Upper lobe of right lung (tissue), 1 donor: ENCODE results near the gene OGFOD2. TPM values are rescaled to one million over a fixed set of nuclear protein-coding genes. Genes with fewer than 3 reads are reported as not detected.

ENCODE experiments used
- ATAC-seq: fragments of 200-7000 bp; cut with Tn5 transposase; one replicate; pipeline ENCODE4 v1.9.1; 2020; ENCODE audit warnings: mild to moderate bottlenecking, moderate library complexity
- DNase-seq: peaks from one replicate; pipeline ENCODE4 v3.0.0-alpha.2; 2020
- H3K27ac ChIP-seq: fragments of 200-600 bp; one replicate; pipeline ENCODE4 v1.8.0; 2022
- H3K27me3 ChIP-seq: fragments of 200-600 bp; one replicate; pipeline ENCODE4 v1.8.0; 2022; ENCODE audit warnings: mild to moderate bottlenecking
- H3K36me3 ChIP-seq: fragments of 200-600 bp; one replicate; pipeline ENCODE4 v1.8.0; 2022
- H3K4me1 ChIP-seq: fragments of 200-600 bp; one replicate; pipeline ENCODE4 v1.8.0; 2022
- H3K4me3 ChIP-seq: fragments of 200-600 bp; one replicate; pipeline ENCODE4 v1.8.0; 2022; ENCODE audit warnings: mild to moderate bottlenecking
- H3K9me3 ChIP-seq: fragments of 200-600 bp; one replicate; pipeline ENCODE4 v1.8.0; 2022
- intact Hi-C: fragments of 100-400 bp; cut with DNase I; formaldehyde crosslinking; loops from one replicate; pipeline ENCODE4 v1.11.0; 2022
- total RNA-seq: library from RNA; stranded (reverse); fragmentation: NEBNext Ultra II Directional; extraction: Animal tissue kit (Norgen Biotek cat#: 25700); gene quantifications from one replicate; pipeline ENCODE4 v1.2.1, GENCODE V29; 2021
- TF ChIP-seq, protein P1 (sequence below): fragments of 200-600 bp; IDR thresholded peaks from one replicate; pipeline ENCODE4 v1.8.0; 2022; ENCODE audit warnings: antibody characterized with exemption
- donor health status: DM: no; HTN: yes; CAD: no; lungs with severe emphysema.

Gene OGFOD2
- total RNA-seq, 1 donor from 2014 or later, result 13.7 TPM

DNA sequence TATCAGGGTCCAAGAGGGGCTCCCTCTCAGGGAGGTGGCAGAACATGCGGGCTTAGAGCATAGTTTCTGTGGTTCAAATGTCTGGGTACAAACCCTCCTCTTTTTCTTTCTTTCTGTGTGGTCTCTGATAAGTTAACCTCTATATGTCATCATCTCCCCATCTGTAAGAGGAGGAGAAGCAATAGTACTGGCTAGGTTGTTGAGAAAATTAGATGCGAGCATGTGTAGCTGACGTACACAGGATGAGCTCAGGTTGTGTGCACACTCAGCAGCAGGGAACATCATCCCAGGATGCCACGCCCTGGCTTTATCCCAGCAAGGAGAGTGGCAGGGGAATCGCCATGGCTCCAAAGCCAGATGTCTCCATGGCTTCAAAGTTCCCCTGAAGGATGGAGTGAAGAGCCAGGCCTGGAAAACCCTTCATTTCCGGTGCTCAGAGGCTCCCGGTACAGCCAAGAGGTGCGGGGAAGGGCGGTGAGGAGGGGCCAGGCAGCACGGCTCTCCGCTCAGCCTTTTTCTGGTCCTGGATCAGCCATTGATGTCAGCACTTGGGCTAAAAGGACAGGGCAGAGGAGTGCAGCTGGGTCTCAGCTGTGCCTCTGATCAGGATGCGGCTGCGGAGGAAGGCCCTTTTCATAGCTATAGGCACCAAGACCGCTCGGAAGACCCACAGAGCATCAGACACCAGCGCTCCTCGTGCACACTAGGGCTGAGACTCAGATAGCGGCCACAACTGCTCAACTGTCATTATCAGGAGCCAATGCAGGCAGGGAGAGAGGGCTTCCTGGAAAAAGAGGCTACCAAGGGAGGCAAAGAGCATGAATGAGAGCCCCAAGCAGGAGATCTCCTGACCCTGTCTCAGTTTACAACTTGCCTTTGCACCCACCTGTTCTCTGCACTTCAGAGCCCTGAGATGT, 46.9 kb downstream of the OGFOD2 start:
- DNase-seq (no peak), ATAC-seq (no peak)
- Histone ChIP-seq H3K27ac (no peak overlapping the region), H3K4me1 (no peaks in the 10 kb centered on the region), H3K4me3 (no peak overlapping the region), H3K27me3 (no peaks in the 10 kb centered on the region), H3K36me3 (no peaks in the 10 kb centered on the region), H3K9me3 (no peaks in the 10 kb centered on the region)
- TF ChIP-seq, protein P1, sequence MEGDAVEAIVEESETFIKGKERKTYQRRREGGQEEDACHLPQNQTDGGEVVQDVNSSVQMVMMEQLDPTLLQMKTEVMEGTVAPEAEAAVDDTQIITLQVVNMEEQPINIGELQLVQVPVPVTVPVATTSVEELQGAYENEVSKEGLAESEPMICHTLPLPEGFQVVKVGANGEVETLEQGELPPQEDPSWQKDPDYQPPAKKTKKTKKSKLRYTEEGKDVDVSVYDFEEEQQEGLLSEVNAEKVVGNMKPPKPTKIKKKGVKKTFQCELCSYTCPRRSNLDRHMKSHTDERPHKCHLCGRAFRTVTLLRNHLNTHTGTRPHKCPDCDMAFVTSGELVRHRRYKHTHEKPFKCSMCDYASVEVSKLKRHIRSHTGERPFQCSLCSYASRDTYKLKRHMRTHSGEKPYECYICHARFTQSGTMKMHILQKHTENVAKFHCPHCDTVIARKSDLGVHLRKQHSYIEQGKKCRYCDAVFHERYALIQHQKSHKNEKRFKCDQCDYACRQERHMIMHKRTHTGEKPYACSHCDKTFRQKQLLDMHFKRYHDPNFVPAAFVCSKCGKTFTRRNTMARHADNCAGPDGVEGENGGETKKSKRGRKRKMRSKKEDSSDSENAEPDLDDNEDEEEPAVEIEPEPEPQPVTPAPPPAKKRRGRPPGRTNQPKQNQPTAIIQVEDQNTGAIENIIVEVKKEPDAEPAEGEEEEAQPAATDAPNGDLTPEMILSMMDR, result no peak
- intact Hi-C loops, result no loop called here

DNA sequence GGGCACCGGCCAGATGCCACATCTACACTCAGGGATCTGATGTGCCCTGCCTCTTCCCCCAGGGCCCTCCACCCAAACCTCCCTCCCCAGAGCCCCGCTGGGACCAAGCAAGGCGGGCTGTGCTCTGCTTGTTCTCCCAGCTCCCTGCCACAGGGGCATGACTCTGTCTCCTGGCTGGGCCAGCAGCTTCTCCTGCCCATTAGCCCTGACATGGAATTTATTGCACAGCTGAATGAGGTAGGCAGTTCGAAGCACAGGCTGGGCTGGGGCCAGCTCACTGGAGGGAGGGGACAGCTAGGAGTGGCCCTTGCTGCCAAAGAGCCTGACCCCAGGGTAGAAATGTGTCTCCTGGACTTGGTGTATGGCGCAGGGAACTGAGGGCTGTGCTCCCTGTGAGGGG, 47.8 kb downstream of the OGFOD2 start:
- intact Hi-C loops, result no loop called here
- Histone ChIP-seq H3K4me1 (no peaks in the 10 kb centered on the region), H3K9me3 (no peaks in the 10 kb centered on the region), H3K36me3 (no peaks in the 10 kb centered on the region), H3K4me3 (no peak overlapping the region), H3K27me3 (no peaks in the 10 kb centered on the region), H3K27ac (no peak overlapping the region)
- TF ChIP-seq, protein P1, result no peak
- peak; percentile 48 for DNase-seq
- ATAC-seq, result no peak

DNA sequence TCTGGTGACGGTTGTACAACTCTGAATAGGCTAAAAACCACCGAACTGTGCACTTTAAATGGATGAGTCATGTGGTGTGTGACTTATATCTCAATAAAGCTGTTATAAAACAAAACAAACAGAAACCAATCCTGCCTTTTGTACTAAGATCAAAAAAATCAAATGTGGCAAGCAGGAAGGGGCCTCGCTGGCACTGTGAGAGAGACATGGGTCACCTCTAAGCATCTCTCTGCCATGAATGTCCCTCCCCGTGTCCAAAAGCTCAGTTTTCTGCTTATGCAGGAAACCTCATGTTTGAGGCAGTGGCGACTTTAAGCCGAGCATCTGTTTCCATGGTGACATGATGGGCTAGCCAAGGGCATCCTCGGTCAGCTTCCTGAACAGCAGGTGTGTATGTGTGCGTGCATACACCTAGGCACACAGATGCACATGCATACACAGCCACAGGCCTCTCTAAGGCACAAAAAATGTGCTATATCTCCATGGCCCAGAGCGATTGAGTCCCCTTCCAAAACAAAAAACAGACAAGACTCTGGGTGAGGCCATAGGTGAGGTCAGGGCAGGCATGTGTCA, 49.9 kb downstream of the OGFOD2 start:
- ATAC-seq (no peak), DNase-seq (peak; percentile 15)
- intact Hi-C loops, result no loop called here
- Histone ChIP-seq H3K4me3 (no peak overlapping the region), H3K27ac (no peak overlapping the region), H3K4me1 (no peaks in the 10 kb centered on the region), H3K36me3 (no peaks in the 10 kb centered on the region), H3K27me3 (no peaks in the 10 kb centered on the region), H3K9me3 (no peaks in the 10 kb centered on the region)
- TF ChIP-seq, protein P1, result no peak

DNA sequence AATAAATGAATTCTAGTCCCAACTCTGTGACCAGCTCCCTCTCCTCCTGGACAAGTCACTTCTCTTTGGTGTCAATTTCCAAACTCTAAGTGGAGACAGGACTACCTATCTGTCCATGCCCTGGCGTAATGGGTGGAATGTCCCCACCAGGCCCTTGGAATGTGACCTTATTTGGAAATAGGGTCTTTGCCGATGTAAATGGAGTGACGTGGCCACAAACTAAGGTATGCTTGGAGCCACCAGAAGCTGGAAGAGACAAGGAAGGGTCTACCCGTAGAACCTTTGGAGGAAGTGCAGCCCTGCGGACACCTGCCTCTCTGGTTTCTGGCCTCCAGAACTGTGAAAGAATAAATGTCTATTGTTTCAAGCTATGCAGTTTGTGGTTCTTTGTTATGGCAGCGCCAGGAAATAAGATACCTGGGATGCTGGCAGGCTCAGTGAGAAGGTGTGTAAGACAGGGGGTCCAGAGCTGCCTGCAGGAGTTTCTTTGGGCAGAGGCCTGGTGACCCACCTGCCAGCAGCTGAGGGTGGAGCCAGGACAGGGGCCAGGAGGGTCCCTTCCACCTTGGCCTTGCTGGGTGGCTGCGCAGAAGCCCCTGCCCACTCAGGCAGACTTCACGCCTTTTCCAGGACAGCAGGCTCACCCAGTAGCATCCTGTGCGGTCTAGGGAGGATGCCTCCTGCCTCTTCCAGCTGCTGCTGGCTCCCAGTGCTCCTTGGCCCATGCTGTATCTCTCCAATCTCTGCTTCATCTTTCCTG, 51.2 kb downstream of the OGFOD2 start:
- no peak overlapping the region for H3K27ac ChIP-seq
- no peak overlapping the region for H3K4me3 ChIP-seq
- H3K4me1 ChIP-seq, result no peaks in the 10 kb centered on the region
- TF ChIP-seq, protein P1, result no peak
- H3K9me3 ChIP-seq, result no peaks in the 10 kb centered on the region
- intact Hi-C loops, result no loop called here
- peak; percentile 53 for DNase-seq
- no peaks in the 10 kb centered on the region for H3K27me3 ChIP-seq
- ATAC-seq, result no peak
- H3K36me3 ChIP-seq, result no peaks in the 10 kb centered on the region

DNA sequence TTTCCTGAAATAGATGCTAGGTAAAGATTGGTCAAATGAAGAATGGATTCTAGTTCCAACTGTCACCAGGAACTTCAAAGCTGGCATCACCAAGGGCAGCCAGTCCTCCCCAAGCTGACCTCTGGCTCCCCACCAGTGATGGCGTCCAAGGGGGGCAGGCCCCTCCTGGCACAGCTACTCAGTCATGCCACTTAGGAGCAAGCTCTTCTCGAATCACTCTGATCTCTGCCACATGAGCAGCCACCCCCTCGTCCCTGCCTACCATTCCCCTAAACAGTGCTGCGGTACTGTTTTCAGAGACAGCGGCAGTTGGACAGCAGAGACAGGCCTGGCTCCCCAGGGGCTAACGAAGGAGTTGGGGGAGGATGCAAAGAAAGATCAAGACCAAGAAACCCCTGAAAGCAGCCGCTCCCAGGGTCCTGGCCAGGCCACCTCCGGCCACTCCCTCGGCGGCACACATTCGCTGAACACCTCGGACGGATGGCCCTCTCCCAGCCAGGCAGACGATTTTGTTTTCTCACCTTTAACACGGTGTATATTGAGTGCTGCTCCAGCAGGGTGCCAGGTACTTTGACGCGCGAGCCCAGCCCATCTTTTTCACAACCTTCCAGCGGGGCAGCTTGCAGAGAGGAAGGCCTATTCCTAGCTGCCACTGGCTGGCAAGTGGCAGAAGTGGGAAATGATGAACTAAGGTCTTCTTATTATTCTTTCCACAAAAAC, 52.8 kb downstream of the OGFOD2 start:
- Histone ChIP-seq H3K4me1 (no peaks in the 10 kb centered on the region), H3K9me3 (no peaks in the 10 kb centered on the region), H3K27me3 (no peaks in the 10 kb centered on the region), H3K27ac (no peak overlapping the region), H3K36me3 (no peaks in the 10 kb centered on the region), H3K4me3 (no peak overlapping the region)
- DNase-seq, result peak; percentile 48
- TF ChIP-seq, protein P1, result no peak
- ATAC-seq, result no peak
- intact Hi-C loops, result no loop called here
